Vagina (tissue), 2 donors: ENCODE results near the gene EDEM2. TPM values are rescaled to one million over a fixed set of nuclear protein-coding genes. Genes with fewer than 3 reads are reported as not detected.

ENCODE experiments used
- DNase-seq, 2 donors: peaks; one replicate each; pipeline ENCODE4 v3.0.0-alpha.2; 2017; ENCODE audit errors: extremely low spot score in 2 of 2
- H3K27ac ChIP-seq: fragments of 200-600 bp; sonication (generic); one replicate; pipeline ENCODE4 v1.5.1; 2019
- H3K27me3 ChIP-seq: fragments of 200-600 bp; sonication (generic); one replicate; pipeline ENCODE4 v1.5.1; 2019
- H3K36me3 ChIP-seq, 2 donors: fragments of 200-600 bp; sonication (generic); one replicate each; pipeline ENCODE4 v1.5.1; 2017 to 2019
- H3K4me1 ChIP-seq: fragments of 200-600 bp; sonication (generic); one replicate; pipeline ENCODE4 v1.5.1; 2019
- H3K4me3 ChIP-seq, 2 donors: fragments of 200-600 bp; sonication (generic); 1 replicate in 1 of 2; 2 replicates in 1 of 2; pipeline ENCODE4 v1.5.1; 2016 to 2019
- H3K9me3 ChIP-seq: fragments of 200-600 bp; sonication (generic); one replicate; pipeline ENCODE4 v1.5.1; 2019
- CTCF ChIP-seq, 3 experiments: fragments of 450-650 bp in 2 of 3; fragments of 200-600 bp in 1 of 3; sonication (generic) in 1 of 3; IDR thresholded peaks; one replicate each; pipeline ENCODE4 v1.5.1; 2017 to 2019; ENCODE audit warnings: antibody characterized with exemption in 3 of 3, mild to moderate bottlenecking in 2 of 3, moderate library complexity in 2 of 3
- POLR2A ChIP-seq, 2 donors: fragments of 450-650 bp; IDR thresholded peaks; one replicate each; pipeline ENCODE4 v1.6.1; 2017; ENCODE audit warnings: antibody characterized with exemption in 2 of 2, mild to moderate bottlenecking in 2 of 2, moderate library complexity in 2 of 2
- POLR2AphosphoS5 ChIP-seq, 2 donors: sonication (generic); formaldehyde crosslinking; IDR thresholded peaks; one replicate each; pipeline ENCODE4 v1.9.0; 2017; ENCODE audit warnings: antibody characterized with exemption in 2 of 2, mild to moderate bottlenecking in 2 of 2, low read depth in 1 of 2; ENCODE audit not compliant: insufficient read depth in 1 of 2
- intact Hi-C: fragments of 100-400 bp; cut with DNase I; formaldehyde crosslinking; loops from one replicate; pipeline ENCODE4 v1.15.1; 2023
- total RNA-seq: library from RNA; depleted of rRNA; stranded (reverse); fragments of >200 nt; gene quantifications from one replicate; pipeline ENCODE4 v1.2.3, GENCODE V29; 2016

EDEM2 gene
- total RNA-seq, 1 donor from 2014 or later, result 12.8 TPM

- Histone ChIP-seq H3K27me3 (no peaks in the 10 kb centered on the region), H3K4me3 (no peak overlapping the region), H3K9me3 (no peaks in the 10 kb centered on the region), H3K27ac (no peak overlapping the region), H3K36me3 (peaks cover 0 to 41% of the 10 kb centered on the region in 2 donors), H3K4me1 (no peaks in the 10 kb centered on the region)
- no peak for DNase-seq
- TF ChIP-seq CTCF (IDR thresholded peaks at IDR 0.05), result no peak
- TF ChIP-seq POLR2AphosphoS5 (IDR thresholded peaks at IDR 0.05; ENCODE audit: insufficient read depth in 1 of 2, low read depth in 1 of 2), result no peak
- TF ChIP-seq POLR2A (IDR thresholded peaks at IDR 0.05), result no peak
- intact Hi-C loops, result no loop called here
Observed at GRCh38 chr20:35131934-35132333, 15.2 kb downstream of the EDEM2 start.

- H3K27me3 ChIP-seq, result no peaks in the 10 kb centered on the region
- H3K27ac ChIP-seq, result no peak overlapping the region
- DNase-seq, result no peak
- intact Hi-C loops, result no loop called here
- peaks cover 0 to 44% of the 10 kb centered on the region in 2 donors for H3K36me3 ChIP-seq
- no peak overlapping the region for H3K4me3 ChIP-seq
- TF ChIP-seq CTCF (IDR thresholded peaks at IDR 0.05) (no peak), POLR2AphosphoS5 (IDR thresholded peaks at IDR 0.05; ENCODE audit: insufficient read depth in 1 of 2, low read depth in 1 of 2) (no peak), POLR2A (IDR thresholded peaks at IDR 0.05) (no peak)
- H3K4me1 ChIP-seq, result no peaks in the 10 kb centered on the region
- H3K9me3 ChIP-seq, result no peaks in the 10 kb centered on the region
Observed at GRCh38 chr20:35129647-35130069, 17.5 kb downstream of the EDEM2 start.

DNA sequence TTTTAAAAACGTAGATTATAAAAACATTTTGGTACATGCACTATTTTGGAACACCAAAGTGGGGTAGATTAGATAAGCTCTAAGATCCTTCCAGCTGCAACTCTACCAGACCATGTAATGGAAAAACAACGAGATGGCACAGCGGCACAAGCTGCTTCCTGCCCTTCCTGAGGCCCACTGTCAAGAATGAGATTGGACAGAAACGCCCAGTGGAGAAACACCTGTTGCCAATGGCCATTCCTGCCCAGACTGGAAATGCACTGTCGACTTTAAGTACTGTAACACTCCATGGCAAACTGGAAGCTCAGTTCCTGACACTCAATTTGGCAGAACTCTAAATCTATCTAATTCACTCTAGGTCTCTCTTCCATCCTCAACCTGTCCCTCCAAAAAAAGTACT lies 21.4 kb downstream of the EDEM2 start:
- TF ChIP-seq POLR2A (IDR thresholded peaks at IDR 0.05) (no peak), POLR2AphosphoS5 (IDR thresholded peaks at IDR 0.05; ENCODE audit: insufficient read depth in 1 of 2, low read depth in 1 of 2) (no peak), CTCF (IDR thresholded peaks at IDR 0.05) (no peak)
- H3K4me3 ChIP-seq, result no peak overlapping the region
- DNase-seq, result no peak
- no peaks in the 10 kb centered on the region for H3K27me3 ChIP-seq
- intact Hi-C loops, result no loop called here
- H3K9me3 ChIP-seq, result no peaks in the 10 kb centered on the region
- H3K4me1 ChIP-seq, result no peaks in the 10 kb centered on the region
- no peak overlapping the region for H3K27ac ChIP-seq
- peaks cover 0 to 56% of the 10 kb centered on the region in 2 donors for H3K36me3 ChIP-seq

- Histone ChIP-seq H3K4me1 (no peaks in the 10 kb centered on the region), H3K36me3 (peaks cover 0 to 70% of the 10 kb centered on the region in 2 donors), H3K27ac (no peak overlapping the region), H3K9me3 (no peaks in the 10 kb centered on the region), H3K4me3 (no peak overlapping the region), H3K27me3 (no peaks in the 10 kb centered on the region)
- TF ChIP-seq CTCF (IDR thresholded peaks at IDR 0.05), result no peak
- no peak for TF ChIP-seq POLR2AphosphoS5 (IDR thresholded peaks at IDR 0.05; ENCODE audit: insufficient read depth in 1 of 2, low read depth in 1 of 2)
- TF ChIP-seq POLR2A (IDR thresholded peaks at IDR 0.05), result no peak
- intact Hi-C loops, result no loop called here
- no peak for DNase-seq
Observed at GRCh38 chr20:35122756-35123405, 24.3 kb downstream of the EDEM2 start.

- no peak for TF ChIP-seq CTCF (IDR thresholded peaks at IDR 0.05)
- TF ChIP-seq POLR2AphosphoS5 (IDR thresholded peaks at IDR 0.05; ENCODE audit: insufficient read depth in 1 of 2, low read depth in 1 of 2), result no peak
- TF ChIP-seq POLR2A (IDR thresholded peaks at IDR 0.05), result no peak
- DNase-seq, result no peak
- no peaks in the 10 kb centered on the region for H3K27me3 ChIP-seq
- H3K4me1 ChIP-seq, result no peaks in the 10 kb centered on the region
- no peak overlapping the region for H3K27ac ChIP-seq
- intact Hi-C loops, result no loop called here
- no peak overlapping the region for H3K4me3 ChIP-seq
- no peaks in the 10 kb centered on the region for H3K9me3 ChIP-seq
- peaks cover 0 to 74% of the 10 kb centered on the region in 2 donors for H3K36me3 ChIP-seq
Observed at GRCh38 chr20:35121186-35121585, 25.9 kb downstream of the EDEM2 start.
